ENCODE results near the gene RALGPS1.

RALGPS1 gene

GRCh38 chr9:126877418-126877817 lies 37.2 kb upstream of the RALGPS1 start:
- H3K4me3 ChIP-seq (ENCODE audit: low read depth, low read length) = no peak overlapping the region
- TF ChIP-seq CTCF (IDR thresholded peaks at IDR 0.05; ENCODE audit: borderline replicate concordance, insufficient read depth, low read depth, low read length) = no peak

GRCh38 chr9:126879288-126879687 lies 35.3 kb upstream of the RALGPS1 start:
- TF ChIP-seq CTCF (IDR thresholded peaks at IDR 0.05; ENCODE audit: borderline replicate concordance, insufficient read depth, low read depth, low read length) = no peak
- H3K4me3 ChIP-seq (ENCODE audit: low read depth, low read length) = no peak overlapping the region

GRCh38 chr9:126880226-126880946 lies 34.2 kb upstream of the RALGPS1 start:
- no peak for TF ChIP-seq CTCF (IDR thresholded peaks at IDR 0.05; ENCODE audit: borderline replicate concordance, insufficient read depth, low read depth, low read length)

GRCh38 chr9:126880947-126881332 lies 33.6 kb upstream of the RALGPS1 start:
- no peak overlapping the region for H3K4me3 ChIP-seq (ENCODE audit: low read depth, low read length)
- no peak for TF ChIP-seq CTCF (IDR thresholded peaks at IDR 0.05; ENCODE audit: borderline replicate concordance, insufficient read depth, low read depth, low read length)

More at GRCh38 chr9:126880226-126880946, 34.2 kb upstream of the RALGPS1 start:
- H3K4me3 ChIP-seq (ENCODE audit: low read depth, low read length) = no peak overlapping the region

- H3K4me3 ChIP-seq (ENCODE audit: low read depth, low read length) = no peak overlapping the region
Measured at GRCh38 chr9:126882746-126883145, 31.8 kb upstream of the RALGPS1 start.

GRCh38 chr9:126883636-126884035 lies 30.9 kb upstream of the RALGPS1 start:
- no peak overlapping the region for H3K4me3 ChIP-seq (ENCODE audit: low read depth, low read length)

More at GRCh38 chr9:126882746-126883145, 31.8 kb upstream of the RALGPS1 start:
- no peak for TF ChIP-seq CTCF (IDR thresholded peaks at IDR 0.05; ENCODE audit: borderline replicate concordance, insufficient read depth, low read depth, low read length)

More at GRCh38 chr9:126883636-126884035, 30.9 kb upstream of the RALGPS1 start:
- no peak for TF ChIP-seq CTCF (IDR thresholded peaks at IDR 0.05; ENCODE audit: borderline replicate concordance, insufficient read depth, low read depth, low read length)

Data from GM12875 (cell line).